ENCODE data around the gene JAZF1. TPM values are rescaled to one million over a fixed set of nuclear protein-coding genes. Genes with fewer than 3 reads are reported as not detected.

The JAZF1 gene
- total RNA-seq, 1 donor from 2014 or later = 36.1 TPM

DNA sequence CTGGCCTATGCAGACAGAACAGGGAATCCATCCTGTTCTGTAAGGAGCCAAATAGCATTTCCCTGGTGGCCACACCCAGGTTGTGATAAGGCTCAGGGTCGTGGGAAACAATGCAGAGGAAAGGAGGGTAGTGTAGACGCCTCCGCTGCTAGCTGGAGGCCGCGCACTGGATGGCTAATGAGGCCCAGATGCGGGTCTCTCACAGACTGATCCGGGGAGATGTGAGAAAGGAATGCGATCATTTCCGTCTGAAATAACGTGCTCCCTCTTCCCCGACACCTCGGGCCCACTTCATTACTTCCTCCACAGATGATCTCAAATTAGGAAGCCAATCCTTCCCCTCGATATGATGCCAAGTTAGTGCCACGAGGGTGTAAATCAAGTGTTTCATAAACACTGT, 237.4 kb downstream of the JAZF1 start:
- Histone ChIP-seq H3K27me3 (no peaks in the 10 kb centered on the region), H3K4me3 (no peak overlapping the region), H3K9me3 (no peaks in the 10 kb centered on the region), H3K27ac (no peak overlapping the region), H3K4me1 (peaks cover 39% of the 10 kb centered on the region), H3K36me3 (no peaks in the 10 kb centered on the region)
- DNase-seq (ENCODE audit: extremely low spot score in 2 of 2) = no peak
- intact Hi-C loops (cut with DNase I) = no loop called here
- TF ChIP-seq POLR2A (IDR thresholded peaks at IDR 0.05) = no peak
- TF ChIP-seq POLR2AphosphoS5 (IDR thresholded peaks at IDR 0.05; ENCODE audit: insufficient read depth in 1 of 2, low read depth in 1 of 2) = no peak
- TF ChIP-seq CTCF (IDR thresholded peaks at IDR 0.05) = no peak

DNA sequence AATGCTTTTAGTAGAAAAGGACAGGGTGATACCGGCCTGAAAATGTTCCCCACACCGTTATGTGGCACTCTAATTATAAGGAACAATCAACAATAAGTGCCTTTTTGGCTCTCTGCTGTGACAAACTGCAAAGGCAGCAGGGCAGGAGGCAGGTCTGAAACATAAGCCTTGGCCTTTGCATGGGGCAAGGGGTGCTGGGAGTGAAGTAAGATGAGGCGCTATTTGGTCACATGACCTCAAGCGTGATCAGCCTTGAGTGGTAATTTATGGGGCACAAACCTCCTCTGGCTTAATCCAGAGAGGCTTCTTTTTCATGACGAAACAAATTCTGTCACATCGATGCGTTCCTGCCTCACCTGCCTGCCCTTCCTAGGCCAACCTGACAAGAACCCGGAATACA, 237.9 kb downstream of the JAZF1 start:
- Histone ChIP-seq H3K36me3 (no peaks in the 10 kb centered on the region), H3K27me3 (no peaks in the 10 kb centered on the region), H3K4me1 (peaks cover 39% of the 10 kb centered on the region), H3K9me3 (no peaks in the 10 kb centered on the region), H3K4me3 (no peak overlapping the region), H3K27ac (no peak overlapping the region)
- DNase-seq (ENCODE audit: extremely low spot score in 2 of 2) = no peak
- intact Hi-C loops (cut with DNase I) = no loop called here
- no peak for TF ChIP-seq POLR2AphosphoS5 (IDR thresholded peaks at IDR 0.05; ENCODE audit: insufficient read depth in 1 of 2, low read depth in 1 of 2)
- no peak for TF ChIP-seq POLR2A (IDR thresholded peaks at IDR 0.05)
- TF ChIP-seq CTCF (IDR thresholded peaks at IDR 0.05) = no peak

- peaks cover 46% of the 10 kb centered on the region for H3K4me1 ChIP-seq
- no peak for DNase-seq (ENCODE audit: extremely low spot score in 2 of 2)
- no peaks in the 10 kb centered on the region for H3K9me3 ChIP-seq
- H3K36me3 ChIP-seq = no peaks in the 10 kb centered on the region
- H3K27ac ChIP-seq = no peak overlapping the region
- intact Hi-C loops (cut with DNase I) = no loop called here
- TF ChIP-seq POLR2A (IDR thresholded peaks at IDR 0.05) (no peak), POLR2AphosphoS5 (IDR thresholded peaks at IDR 0.05; ENCODE audit: insufficient read depth in 1 of 2, low read depth in 1 of 2) (no peak), CTCF (IDR thresholded peaks at IDR 0.05) (no peak)
- no peaks in the 10 kb centered on the region for H3K27me3 ChIP-seq
- no peak overlapping the region for H3K4me3 ChIP-seq
Measured at GRCh38 chr7:27941522-27941921, 239.1 kb downstream of the JAZF1 start.

- Histone ChIP-seq H3K4me1 (peaks cover 48% of the 10 kb centered on the region), H3K9me3 (no peaks in the 10 kb centered on the region), H3K4me3 (no peak overlapping the region), H3K27ac (no peak overlapping the region), H3K27me3 (no peaks in the 10 kb centered on the region), H3K36me3 (no peaks in the 10 kb centered on the region)
- no peak for DNase-seq (ENCODE audit: extremely low spot score in 2 of 2)
- TF ChIP-seq CTCF (IDR thresholded peaks at IDR 0.05) (no peak), POLR2A (IDR thresholded peaks at IDR 0.05) (no peak), POLR2AphosphoS5 (IDR thresholded peaks at IDR 0.05; ENCODE audit: insufficient read depth in 1 of 2, low read depth in 1 of 2) (no peak)
- intact Hi-C loops (cut with DNase I) = no loop called here
Measured at GRCh38 chr7:27940341-27940740, 240.3 kb downstream of the JAZF1 start.

DNA sequence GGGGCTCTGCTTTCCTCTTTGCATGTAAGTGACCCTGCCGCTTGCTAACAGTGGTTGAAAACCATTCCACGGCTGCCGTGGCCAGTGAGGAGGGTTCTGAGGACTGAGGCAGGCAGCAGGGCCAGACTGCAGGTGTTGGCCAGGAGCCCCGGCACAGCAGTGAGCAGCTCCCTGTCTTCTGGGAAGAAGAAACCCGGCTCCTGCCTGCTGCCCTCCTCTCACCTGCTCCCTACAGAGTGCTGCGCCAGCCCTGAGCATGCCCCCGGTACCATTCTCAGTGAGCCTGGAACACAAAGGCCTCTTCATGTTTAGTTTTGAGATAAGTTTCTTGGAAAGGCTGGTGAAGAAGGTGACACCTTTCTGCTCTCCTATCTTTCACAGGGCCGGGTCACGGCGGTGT, 240.7 kb downstream of the JAZF1 start:
- H3K27me3 ChIP-seq = no peaks in the 10 kb centered on the region
- intact Hi-C loops (cut with DNase I) = no loop called here
- H3K27ac ChIP-seq = no peak overlapping the region

More for the DNA sequence above, 240.7 kb downstream of the JAZF1 start:
- no peak overlapping the region for H3K4me3 ChIP-seq
- H3K36me3 ChIP-seq = no peaks in the 10 kb centered on the region
- TF ChIP-seq POLR2A (IDR thresholded peaks at IDR 0.05) (no peak), CTCF (IDR thresholded peaks at IDR 0.05) (no peak), POLR2AphosphoS5 (IDR thresholded peaks at IDR 0.05; ENCODE audit: insufficient read depth in 1 of 2, low read depth in 1 of 2) (no peak)
- no peaks in the 10 kb centered on the region for H3K9me3 ChIP-seq
- H3K4me1 ChIP-seq = peaks cover 46% of the 10 kb centered on the region
- no peak for DNase-seq (ENCODE audit: extremely low spot score in 2 of 2)
